HG03342 (cell line): ENCODE results near the gene LMO4.

Experiments
- ATAC-seq: cut with Tn5 transposase; IDR thresholded peaks from one replicate; pipeline ENCODE4 v1.9.1; 2021; ENCODE audit warnings: mild to moderate bottlenecking, moderate library complexity; ENCODE audit not compliant: unreplicated experiment

The LMO4 gene

GRCh38 chr1:87327376-87328271 is 1.1 kb upstream of the LMO4 start:
- no peak for ATAC-seq

- ATAC-seq: no peak
These were observed 408 bp downstream of the LMO4 start for GRCh38 chr1:87329051-87329525.

DNA sequence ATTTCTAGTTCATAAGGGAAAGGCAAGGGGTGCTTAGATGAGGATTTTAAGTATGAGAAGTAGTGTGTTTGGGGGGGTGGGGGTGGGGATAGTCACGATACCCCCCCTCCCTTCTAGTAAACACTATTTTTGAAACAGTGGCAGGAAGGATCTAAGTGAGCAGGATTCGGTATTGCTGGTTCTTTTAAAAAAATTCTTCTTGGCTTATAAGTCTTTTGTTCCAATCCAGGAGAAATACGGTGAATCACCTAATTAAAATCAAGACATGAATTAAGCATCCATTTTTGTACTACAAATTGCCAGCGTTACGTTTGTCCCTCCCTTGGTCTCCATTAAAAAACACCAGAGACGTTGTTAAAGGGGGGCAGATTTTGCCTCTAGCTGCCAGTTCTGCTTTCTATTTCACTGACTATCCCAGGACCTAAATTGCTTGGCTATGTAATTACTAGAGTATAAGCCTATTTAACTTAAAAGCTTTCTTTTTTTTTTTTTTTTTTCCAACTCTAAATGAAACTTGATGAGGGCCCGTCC is 911 bp downstream of the LMO4 start:
- no peak for ATAC-seq

DNA sequence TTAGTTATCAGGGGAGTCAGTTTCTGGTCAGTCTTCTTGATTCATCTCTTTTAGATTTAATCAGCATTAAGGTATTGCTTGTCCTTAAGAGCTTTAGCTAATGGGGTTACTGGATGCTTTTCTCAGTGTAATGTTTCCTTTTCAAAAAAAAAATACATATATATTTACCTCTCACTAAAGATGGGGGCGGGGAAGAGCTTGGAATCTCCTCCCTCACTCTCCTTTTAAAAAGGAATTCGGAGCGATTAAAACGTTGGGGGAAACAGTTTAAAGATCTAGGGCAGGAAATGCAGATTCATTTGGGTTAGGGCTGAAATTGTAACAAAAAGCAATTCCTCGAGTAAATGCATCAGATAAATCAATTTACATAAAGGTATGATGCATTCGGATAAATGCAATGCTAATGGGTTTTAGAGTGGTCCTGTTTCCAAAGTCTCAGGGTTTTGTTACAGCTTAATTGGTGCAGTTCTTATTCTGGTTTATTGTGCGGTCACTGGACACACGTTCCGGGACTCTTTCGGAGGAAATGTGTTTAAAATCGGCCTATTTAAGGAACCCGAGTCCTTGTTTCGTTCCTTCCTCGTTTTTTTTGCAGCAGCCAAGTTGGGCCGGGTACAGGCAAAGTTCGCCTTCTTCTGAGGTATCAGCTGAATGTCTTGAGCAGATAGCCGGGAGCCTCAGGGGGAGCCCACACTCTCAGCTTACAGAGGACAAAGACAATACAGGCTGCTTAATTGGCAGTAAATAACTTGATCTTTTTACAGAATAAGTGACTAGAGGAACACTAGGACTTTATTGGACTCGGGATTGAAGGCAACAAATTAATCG is 1.6 kb downstream of the LMO4 start:
- no peak for ATAC-seq

DNA sequence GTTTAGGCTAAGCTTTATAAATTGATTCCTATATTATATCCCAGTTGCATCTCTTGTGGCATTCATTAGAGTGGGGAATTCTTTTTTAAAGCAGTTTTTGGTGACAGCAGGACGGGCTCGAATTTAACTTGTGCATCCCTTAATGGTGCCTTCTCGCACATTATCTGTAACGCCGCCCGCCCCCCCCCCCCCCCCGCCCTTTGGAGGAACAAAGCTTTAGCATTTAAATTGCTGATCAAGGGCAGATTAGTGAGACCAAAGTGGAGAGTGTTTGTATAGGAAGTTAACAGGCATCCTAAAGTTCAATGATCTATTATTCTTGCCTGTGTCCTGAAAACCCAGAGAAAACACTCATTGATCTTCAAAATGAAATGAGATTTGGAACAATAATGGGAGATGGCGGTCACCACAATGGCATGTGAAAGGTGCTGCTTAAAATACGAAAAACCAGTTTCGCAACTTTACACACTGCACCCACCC is 2.2 kb downstream of the LMO4 start:
- ATAC-seq: no peak

GRCh38 chr1:87331365-87332241 is 2.9 kb downstream of the LMO4 start:
- no peak for ATAC-seq

- no peak for ATAC-seq
These were observed 5.1 kb downstream of the LMO4 start for GRCh38 chr1:87333692-87334347.

DNA sequence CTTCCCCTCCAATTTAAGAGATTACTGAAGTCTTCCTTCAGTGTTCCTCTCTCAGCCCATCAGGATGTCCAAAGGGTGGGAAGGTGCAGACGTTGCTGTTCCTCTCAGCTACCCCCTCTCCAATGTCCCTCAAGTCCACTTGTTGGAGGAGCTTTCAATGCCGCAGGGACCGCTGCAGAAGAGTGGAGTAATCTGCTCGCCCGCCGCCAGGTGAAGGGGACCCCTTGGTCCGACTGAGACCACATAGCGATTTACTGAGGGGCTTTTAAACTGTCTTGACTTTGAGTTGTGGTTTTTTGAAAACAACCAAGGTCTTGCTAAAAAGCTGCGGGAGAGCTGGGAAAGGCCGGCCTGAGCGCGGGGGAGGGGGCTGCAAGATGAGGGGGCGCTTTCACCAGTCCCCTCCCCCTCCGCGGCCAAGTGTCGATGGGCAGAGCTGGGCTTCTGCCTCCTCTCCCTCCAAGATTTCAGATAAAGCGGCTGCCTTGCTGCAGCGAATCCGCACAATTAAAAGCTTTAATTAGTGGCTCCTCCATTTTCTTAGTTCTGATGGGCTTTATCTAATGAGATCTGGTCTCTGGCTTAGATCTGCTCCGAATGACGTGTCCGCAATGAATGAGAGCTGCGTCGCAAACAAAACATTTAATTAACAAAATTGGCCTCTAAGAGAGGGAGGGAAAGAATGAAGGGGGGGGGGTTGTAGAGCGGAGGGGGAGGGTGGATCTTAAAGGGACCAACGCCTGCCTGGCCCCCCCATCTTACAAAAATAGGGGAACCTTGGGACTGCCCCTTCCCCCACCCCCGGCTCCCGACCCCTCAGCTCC is 5.9 kb downstream of the LMO4 start:
- ATAC-seq: no peak

- peak; percentile 42 for ATAC-seq
These were observed 6.7 kb downstream of the LMO4 start for GRCh38 chr1:87335175-87335884.

- ATAC-seq: no peak
These were observed 8.0 kb downstream of the LMO4 start for GRCh38 chr1:87336623-87337067.

DNA sequence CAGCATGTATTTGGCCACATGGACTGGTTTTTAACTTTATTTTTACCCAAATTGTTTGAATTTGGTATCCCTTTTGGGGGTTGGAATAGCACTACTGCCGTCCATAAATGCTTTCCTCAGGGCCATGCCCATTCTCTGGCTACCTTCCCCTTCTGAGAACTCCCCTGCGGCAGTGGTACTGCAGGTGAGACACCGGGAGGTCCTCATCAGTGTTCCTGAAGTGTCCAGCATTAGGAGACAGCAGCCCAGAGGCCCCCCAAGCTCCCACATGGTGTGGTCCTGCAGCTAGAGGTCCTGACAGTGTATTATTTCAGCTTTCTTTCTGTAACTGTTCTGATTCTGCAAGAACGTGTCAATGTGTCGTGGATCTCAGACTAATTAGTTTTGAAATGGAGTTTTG is 8.9 kb downstream of the LMO4 start:
- ATAC-seq: no peak

- no peak for ATAC-seq
These were observed 9.9 kb downstream of the LMO4 start for GRCh38 chr1:87338566-87338965.

DNA sequence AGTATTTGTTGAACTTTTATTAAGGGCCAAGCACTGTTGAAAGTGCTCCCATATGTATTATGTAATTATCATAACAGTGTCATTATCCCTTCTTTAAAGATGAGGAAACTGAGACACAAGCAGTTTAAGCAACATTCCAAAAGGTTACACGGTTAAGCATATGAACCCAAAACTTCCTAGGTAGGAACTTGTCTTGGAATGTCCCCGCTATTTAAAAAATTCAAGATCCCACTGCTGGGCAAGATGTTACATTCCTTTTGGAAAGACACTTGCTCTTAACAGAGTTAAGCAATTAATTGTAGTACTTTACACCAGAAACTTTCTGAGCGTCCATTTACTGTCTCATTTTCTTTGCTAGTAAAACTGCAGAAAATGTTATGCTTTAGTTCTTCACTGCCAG is 15.6 kb downstream of the LMO4 start:
- no peak for ATAC-seq

- ATAC-seq: no peak
These were observed 17.6 kb downstream of the LMO4 start for GRCh38 chr1:87346130-87346814.

DNA sequence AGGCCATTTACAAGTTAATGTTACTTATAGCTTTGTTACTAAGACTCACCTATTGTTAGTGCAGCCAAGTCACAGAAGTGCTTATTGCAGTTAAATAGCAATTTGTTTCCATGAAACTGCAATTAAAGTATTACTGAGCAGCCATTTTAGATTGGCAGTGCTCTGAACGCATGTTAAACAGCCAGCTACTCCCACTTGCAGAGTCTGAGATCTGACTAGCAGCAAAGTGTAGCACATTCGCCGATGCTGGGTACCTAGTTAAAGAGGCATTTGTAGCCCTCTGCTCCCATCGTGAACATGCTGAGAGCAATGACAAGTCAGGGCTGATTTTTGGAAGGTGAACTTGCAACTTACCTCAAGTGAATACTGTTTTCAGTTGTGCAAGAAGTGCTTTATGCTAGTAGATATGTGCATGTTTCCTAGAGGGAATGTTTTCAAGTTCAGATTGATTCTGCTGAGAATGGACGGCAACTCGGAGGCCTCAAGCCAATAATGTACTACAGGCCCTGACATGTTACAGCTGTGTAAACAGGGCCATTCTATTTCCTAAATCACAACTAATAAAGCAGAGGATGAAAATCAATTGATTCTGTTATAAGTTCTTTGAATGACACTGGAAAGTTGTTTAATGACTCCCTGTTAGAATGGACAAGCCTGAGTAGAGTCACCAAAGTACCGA is 19.8 kb downstream of the LMO4 start:
- ATAC-seq: no peak

GRCh38 chr1:87349036-87349435 is 20.4 kb downstream of the LMO4 start:
- no peak for ATAC-seq

GRCh38 chr1:87355894-87356293 is 27.2 kb downstream of the LMO4 start:
- ATAC-seq: no peak
